Inflammatory macrophage (primary cell): Measurements from ENCODE around the gene ZNF277.
"Not testable (repeated sequence)": the region's sequence is repeated elsewhere in the genome, so short reads cannot be mapped to it uniquely, and the experiment has no call there.

Experiments used
- DNase-seq, 2 donors: peaks; one replicate each; pipeline ENCODE4 v3.0.0-alpha.2; 2020 to 2022

ZNF277 gene

GRCh38 chr7:112296432-112296831 is 89.9 kb downstream of the ZNF277 start:
- DNase-seq, result no peak

- DNase-seq, result no peak
Measured at GRCh38 chr7:112297681-112298080, 91.2 kb downstream of the ZNF277 start.

- DNase-seq, result no peak
Measured at GRCh38 chr7:112298543-112299100, 92.1 kb downstream of the ZNF277 start.

- no peak for DNase-seq
Measured at GRCh38 chr7:112300072-112300471, 93.6 kb downstream of the ZNF277 start.

- DNase-seq, result no peak
Measured at GRCh38 chr7:112300831-112301407, 94.4 kb downstream of the ZNF277 start.

GRCh38 chr7:112302566-112302965 is 96.1 kb downstream of the ZNF277 start:
- DNase-seq, result no peak

- no peak for DNase-seq
Measured at GRCh38 chr7:112306903-112307302, 100.4 kb downstream of the ZNF277 start.

- no peak for DNase-seq
Measured at GRCh38 chr7:112307506-112307905, 101.0 kb downstream of the ZNF277 start.

GRCh38 chr7:112308974-112309373 is 102.5 kb downstream of the ZNF277 start:
- no peak for DNase-seq

- not testable (repeated sequence) for DNase-seq
Measured at GRCh38 chr7:112316803-112317202, 110.3 kb downstream of the ZNF277 start.

- no peak for DNase-seq
Measured at GRCh38 chr7:112322070-112322469, 115.6 kb downstream of the ZNF277 start.

GRCh38 chr7:112327566-112327965 is 121.1 kb downstream of the ZNF277 start:
- DNase-seq, result no peak

GRCh38 chr7:112331492-112331891 is 125.0 kb downstream of the ZNF277 start:
- no peak for DNase-seq

- no peak for DNase-seq
Measured at GRCh38 chr7:112334366-112334765, 127.9 kb downstream of the ZNF277 start.

- DNase-seq, result no peak
Measured at GRCh38 chr7:112336261-112336660, 129.8 kb downstream of the ZNF277 start.

GRCh38 chr7:112336936-112337576 is 130.6 kb downstream of the ZNF277 start:
- DNase-seq, result no peak

- no peak for DNase-seq
Measured at GRCh38 chr7:112337892-112338291, 131.4 kb downstream of the ZNF277 start.

GRCh38 chr7:112338786-112339185 is 132.3 kb downstream of the ZNF277 start:
- no peak for DNase-seq

- DNase-seq, result no peak
Measured at GRCh38 chr7:112341464-112341863, 135.0 kb downstream of the ZNF277 start.

- no peak for DNase-seq
Measured at GRCh38 chr7:112346381-112347060, 140.0 kb downstream of the ZNF277 start.

GRCh38 chr7:112347088-112347487 is 140.6 kb downstream of the ZNF277 start:
- no peak for DNase-seq

GRCh38 chr7:112350585-112350984 is 144.1 kb downstream of the ZNF277 start:
- DNase-seq, result no peak

GRCh38 chr7:112356596-112356995 is 150.1 kb downstream of the ZNF277 start:
- no peak for DNase-seq

- DNase-seq, result no peak
Measured at GRCh38 chr7:112357136-112357535, 150.6 kb downstream of the ZNF277 start.
